ENCODE measurements around the gene RDX. TPM values are rescaled to one million over a fixed set of nuclear protein-coding genes. Genes with fewer than 3 reads are reported as not detected.
A peak's percentile ranks its signal among the peaks of the same experiment; 100 is the strongest.

RDX gene
- total RNA-seq, 1 donor from 2014 or later = 27.9 TPM

DNA sequence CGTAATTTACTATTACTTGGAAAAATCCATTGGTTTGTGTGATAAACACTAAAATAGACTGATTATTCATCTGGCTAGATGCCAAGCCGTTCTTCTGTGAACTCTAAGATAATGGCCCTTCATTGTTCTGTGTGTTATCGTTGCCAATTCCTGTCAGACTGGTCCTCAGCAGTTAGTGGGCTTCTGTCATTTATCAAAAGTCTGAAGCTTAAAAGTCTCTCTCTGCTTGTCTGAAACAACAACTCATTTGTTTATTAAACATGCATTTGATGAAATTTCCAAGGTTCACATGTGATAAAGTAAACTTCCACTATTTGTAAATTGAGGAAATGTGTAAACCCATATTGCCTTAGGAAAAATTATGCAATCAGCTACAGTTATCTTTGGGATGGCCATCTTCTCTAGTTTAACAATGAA is 21.1 kb upstream of the RDX start:
- intact Hi-C loops (cut with micrococcal nuclease) = no loop called here
- Mint-ChIP-seq H3K4me3 (no peak overlapping the region), H3K9me3 (no peaks in the 10 kb centered on the region), H3K36me3 (ENCODE audit: low read depth) (no peaks in the 10 kb centered on the region), H3K4me1 (no peaks in the 10 kb centered on the region), H3K27ac (no peak overlapping the region), H3K27me3 (no peaks in the 10 kb centered on the region)
- no peak for TF ChIP-seq CTCF (IDR thresholded peaks at IDR 0.05)
- ChIA-PET CTCF (no interaction called here), POLR2A (no interaction called here)
- ATAC-seq (ENCODE audit: low read depth) (no peak), DNase-seq (no peak)

GRCh38 chr11:110314366-110315095 is 18.1 kb upstream of the RDX start:
- CTCF ChIA-PET = no interaction called here
- Mint-ChIP-seq H3K27me3 (no peaks in the 10 kb centered on the region), H3K27ac (no peak overlapping the region), H3K4me3 (no peak overlapping the region), H3K36me3 (ENCODE audit: low read depth) (no peaks in the 10 kb centered on the region), H3K9me3 (no peaks in the 10 kb centered on the region), H3K4me1 (peaks cover 13% of the 10 kb centered on the region)
- POLR2A ChIA-PET = no interaction called here
- TF ChIP-seq CTCF (IDR thresholded peaks at IDR 0.05) = no peak
- intact Hi-C loops (cut with micrococcal nuclease) = no loop called here
- DNase-seq (no peak), ATAC-seq (ENCODE audit: low read depth) (no peak)

DNA sequence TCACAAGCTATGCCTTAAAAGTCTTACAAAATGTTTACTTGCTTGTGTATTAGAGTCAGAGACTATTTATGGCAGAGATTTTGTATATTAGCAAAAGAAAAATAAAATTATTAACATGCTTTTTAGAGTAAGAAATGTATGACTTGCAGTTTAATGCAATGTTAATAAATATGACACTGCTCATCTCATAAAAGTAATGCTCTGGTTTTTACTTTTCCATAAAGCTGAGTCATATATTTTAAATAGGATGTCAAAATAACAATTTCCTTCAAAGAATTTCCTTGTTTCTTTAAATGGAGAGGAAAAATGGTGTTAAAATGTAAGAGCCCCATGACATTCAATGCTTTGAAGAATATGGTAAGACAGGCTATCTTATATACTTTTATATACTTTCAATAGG is 16.3 kb upstream of the RDX start:
- DNase-seq = no peak
- intact Hi-C loops (cut with micrococcal nuclease) = loop anchor here (1.0 kb wide), 2 partner anchors 16 kb away; partner anchors contain the start of gene RDX
- Mint-ChIP-seq H3K36me3 (ENCODE audit: low read depth) (no peaks in the 10 kb centered on the region), H3K9me3 (no peaks in the 10 kb centered on the region), H3K27ac (no peak overlapping the region), H3K4me1 (peaks cover 13% of the 10 kb centered on the region), H3K4me3 (no peak overlapping the region), H3K27me3 (no peaks in the 10 kb centered on the region)
- TF ChIP-seq CTCF (IDR thresholded peaks at IDR 0.05) = no peak
- ChIA-PET POLR2A (no interaction called here), CTCF (no interaction called here)
- no peak for ATAC-seq (ENCODE audit: low read depth)

DNA sequence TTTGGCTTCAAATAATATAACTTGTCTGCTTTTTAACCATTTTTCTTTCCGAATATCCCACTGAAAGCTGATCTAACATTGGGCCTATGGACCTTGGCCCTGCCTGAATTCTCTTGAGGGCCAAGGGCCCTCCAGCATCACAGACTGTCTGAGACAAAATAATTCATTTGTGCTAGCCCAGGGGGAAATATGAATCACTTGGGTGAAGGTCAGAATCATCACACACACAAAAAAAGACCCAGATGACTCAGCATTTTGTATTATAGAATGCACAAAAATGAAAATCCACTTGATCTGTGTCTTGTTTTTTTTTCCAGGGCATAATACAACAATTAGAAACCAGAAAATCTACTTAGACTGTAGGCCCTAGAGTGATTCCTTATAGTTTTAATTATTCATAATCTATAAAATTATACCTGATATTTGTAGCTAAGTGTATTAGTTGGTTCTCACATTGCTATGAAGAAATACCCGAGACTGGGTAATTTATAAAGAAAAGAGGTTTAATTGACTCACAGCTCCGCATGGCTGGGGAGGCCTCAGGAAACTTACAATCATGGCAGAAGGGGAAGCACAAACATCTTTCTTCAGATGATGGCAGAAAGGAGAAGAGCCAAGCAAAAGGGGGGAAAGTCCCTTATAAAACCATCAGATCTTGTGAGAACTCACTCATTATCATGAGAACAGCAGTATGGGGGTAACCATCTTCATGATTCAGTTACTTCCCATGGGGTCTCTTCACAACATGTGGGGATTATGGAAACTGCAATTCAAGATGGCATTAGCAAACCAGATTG is 15.6 kb upstream of the RDX start:
- peak; percentile 66 for ATAC-seq (ENCODE audit: low read depth)

More for the DNA sequence above, 15.6 kb upstream of the RDX start:
- CTCF ChIA-PET = no interaction called here
- Mint-ChIP-seq H3K27ac (peak overlapping the region; percentile 41), H3K4me1 (peaks cover 13% of the 10 kb centered on the region), H3K36me3 (ENCODE audit: low read depth) (no peaks in the 10 kb centered on the region), H3K27me3 (no peaks in the 10 kb centered on the region), H3K9me3 (no peaks in the 10 kb centered on the region), H3K4me3 (no peak overlapping the region)
- POLR2A ChIA-PET = no interaction called here
- no peak for TF ChIP-seq CTCF (IDR thresholded peaks at IDR 0.05)
- DNase-seq = no peak
- intact Hi-C loops (cut with micrococcal nuclease) = loop anchor here (1.0 kb wide), 2 partner anchors 16 kb away; partner anchors contain the start of gene RDX

All from activated B cell treated with CpG ODN at 0.5 μM for 24 hours (primary cell).